Neural cell (in vitro differentiated cells): ENCODE measurements around the gene CNTN4. TPM values are rescaled to one million over a fixed set of nuclear protein-coding genes. Genes with fewer than 3 reads are reported as not detected.

ENCODE experiments used
- H2AFZ ChIP-seq: fragments of 200-600, 300-800 bp; sonication (generic), shearing (Covaris generic); 2 replicates; pipeline ENCODE4 v1.6.0; 2014; ENCODE audit warnings: low read depth, mild to moderate bottlenecking, antibody characterized with exemption, low read length, moderate library complexity
- H3F3A ChIP-seq: fragments of 200-600 bp; shearing (Covaris generic); 2 replicates; pipeline ENCODE4 v1.6.1; 2016; ENCODE audit warnings: mild to moderate bottlenecking, moderate library complexity, mixed read lengths, antibody characterized with exemption, low read length; ENCODE audit not compliant: insufficient read depth, poor library complexity, severe bottlenecking
- H3K27ac ChIP-seq: fragments of 200-600, 300-800 bp; sonication (generic), shearing (Covaris generic); 2 replicates; pipeline ENCODE4 v1.5.1; 2014; ENCODE audit warnings: mild to moderate bottlenecking, low read length, moderate library complexity
- H3K27me3 ChIP-seq: fragments of 300-800, 200-600 bp; sonication (generic), shearing (Covaris generic); 2 replicates; pipeline ENCODE4 v1.6.0; 2014; ENCODE audit warnings: mild to moderate bottlenecking, low read depth, low read length, moderate library complexity; ENCODE audit not compliant: insufficient read depth
- H3K36me3 ChIP-seq: fragments of 300-800, 200-600 bp; sonication (generic), shearing (Covaris generic); 2 replicates; pipeline ENCODE4 v1.5.1; 2014; ENCODE audit warnings: mild to moderate bottlenecking, antibody characterized with exemption, low read length, moderate library complexity; ENCODE audit not compliant: insufficient read depth
- H3K4me2 ChIP-seq: fragments of 300-800, 200-600 bp; sonication (generic), shearing (Covaris generic); 2 replicates; pipeline ENCODE4 v1.6.0; 2014; ENCODE audit warnings: mild to moderate bottlenecking, low read length
- H3K4me3 ChIP-seq: fragments of 300-800, 200-600 bp; sonication (generic), shearing (Covaris generic); 2 replicates; pipeline ENCODE4 v1.5.1; 2014; ENCODE audit warnings: mild to moderate bottlenecking, low read length, moderate library complexity
- H3K79me2 ChIP-seq: fragments of 200-600 bp; shearing (Covaris generic); replicated peaks from 2 replicates; pipeline ENCODE4 v1.6.0; 2014; ENCODE audit warnings: mild to moderate bottlenecking, low read length, moderate library complexity; ENCODE audit not compliant: insufficient read depth
- H3K9ac ChIP-seq: fragments of 300-800, 200-600 bp; sonication (generic), shearing (Covaris generic); 2 replicates; pipeline ENCODE4 v1.6.1; 2016; ENCODE audit warnings: mild to moderate bottlenecking, low read length, mixed read lengths
- H3K9me2 ChIP-seq: fragments of 200-600 bp; shearing (Covaris generic); 2 replicates; pipeline ENCODE4 v1.6.1; 2016; ENCODE audit warnings: mild to moderate bottlenecking, low read length, mixed read lengths; ENCODE audit not compliant: insufficient read depth
- H3K9me3 ChIP-seq: fragments of 200-600, 300-800 bp; sonication (generic), shearing (Covaris generic); 2 replicates; pipeline ENCODE4 v1.6.1; 2016; ENCODE audit warnings: mild to moderate bottlenecking, mixed run types, low read length, moderate library complexity, mixed read lengths
- H4K20me1 ChIP-seq: fragments of 200-600 bp; shearing (Covaris generic); 2 replicates; pipeline ENCODE4 v1.6.1; 2016; ENCODE audit warnings: mild to moderate bottlenecking, mixed run types; ENCODE audit not compliant: insufficient read depth
- EP300 ChIP-seq: fragments of 450-650 bp; conservative IDR thresholded peaks from 2 replicates; pipeline ENCODE4 v1.6.1; 2014; ENCODE audit warnings: antibody characterized with exemption, mild to moderate bottlenecking, moderate library complexity; ENCODE audit not compliant: poor library complexity, severe bottlenecking
- EZH2 ChIP-seq: fragments of 200-600, 300-800 bp; shearing (Covaris generic), sonication (generic); IDR thresholded peaks from 2 replicates; pipeline ENCODE4 v1.6.1; 2014; ENCODE audit warnings: antibody characterized with exemption, low read length, borderline replicate concordance, mild to moderate bottlenecking; ENCODE audit not compliant: insufficient read depth, poor library complexity, severe bottlenecking
- MXI1 ChIP-seq: fragments of 450-650 bp; conservative IDR thresholded peaks from 2 replicates; pipeline ENCODE4 v1.6.1; 2014; ENCODE audit warnings: antibody characterized with exemption, mild to moderate bottlenecking; ENCODE audit not compliant: poor library complexity, severe bottlenecking
- POLR2AphosphoS5 ChIP-seq: IDR thresholded peaks from 2 replicates; pipeline ENCODE4 v1.6.1; 2012
- RAD21 ChIP-seq: fragments of 450-650 bp; conservative IDR thresholded peaks from 2 replicates; pipeline ENCODE4 v1.6.1; 2014; ENCODE audit warnings: antibody characterized with exemption, mild to moderate bottlenecking, moderate library complexity
- REST ChIP-seq: IDR thresholded peaks from 2 replicates; pipeline ENCODE4 v1.6.1; 2012; ENCODE audit warnings: borderline replicate concordance
- SMC3 ChIP-seq: fragments of 450-650 bp; conservative IDR thresholded peaks from 2 replicates; pipeline ENCODE4 v1.6.1; 2014; ENCODE audit warnings: antibody characterized with exemption, mild to moderate bottlenecking, moderate library complexity; ENCODE audit not compliant: poor library complexity
- TAF1 ChIP-seq: IDR thresholded peaks from 2 replicates; pipeline ENCODE4 v1.6.1; 2012; ENCODE audit warnings: low read depth
- polyA plus RNA-seq: library from polyadenylated mRNA; depleted of rRNA; stranded (reverse); fragments of >200 nt; gene quantifications from 2 replicates; pipeline ENCODE4 v1.2.3, GENCODE V29; 2014
- TF ChIP-seq, protein P1 (sequence below): fragments of 450-650 bp; IDR thresholded peaks from 2 replicates; pipeline ENCODE4 v1.5.1; 2014; ENCODE audit warnings: antibody characterized with exemption, mild to moderate bottlenecking, moderate library complexity; ENCODE audit not compliant: poor library complexity, severe bottlenecking

The CNTN4 gene
- polyA plus RNA-seq, 1 donor from 2014 or later: 10.6 TPM

- Histone ChIP-seq H3K27me3 (no peaks in the 10 kb centered on the region), H3K4me2 (no peak overlapping the region), H2AFZ (no peak overlapping the region), H3K27ac (no peak overlapping the region), H4K20me1 (no peaks in the 10 kb centered on the region), H3K9me3 (no peaks in the 10 kb centered on the region), H3K4me3 (no peak overlapping the region), H3K9me2 (no peaks in the 10 kb centered on the region), H3K36me3 (no peaks in the 10 kb centered on the region), H3K79me2 (no peaks in the 10 kb centered on the region), H3F3A (no peaks in the 10 kb centered on the region), H3K9ac (no peak overlapping the region)
- TF ChIP-seq SMC3 (no peak), RAD21 (no peak), POLR2AphosphoS5 (no peak), TAF1 (no peak), MXI1 (no peak), EZH2 (no peak), EP300 (no peak), REST (no peak)
- TF ChIP-seq, protein P1, sequence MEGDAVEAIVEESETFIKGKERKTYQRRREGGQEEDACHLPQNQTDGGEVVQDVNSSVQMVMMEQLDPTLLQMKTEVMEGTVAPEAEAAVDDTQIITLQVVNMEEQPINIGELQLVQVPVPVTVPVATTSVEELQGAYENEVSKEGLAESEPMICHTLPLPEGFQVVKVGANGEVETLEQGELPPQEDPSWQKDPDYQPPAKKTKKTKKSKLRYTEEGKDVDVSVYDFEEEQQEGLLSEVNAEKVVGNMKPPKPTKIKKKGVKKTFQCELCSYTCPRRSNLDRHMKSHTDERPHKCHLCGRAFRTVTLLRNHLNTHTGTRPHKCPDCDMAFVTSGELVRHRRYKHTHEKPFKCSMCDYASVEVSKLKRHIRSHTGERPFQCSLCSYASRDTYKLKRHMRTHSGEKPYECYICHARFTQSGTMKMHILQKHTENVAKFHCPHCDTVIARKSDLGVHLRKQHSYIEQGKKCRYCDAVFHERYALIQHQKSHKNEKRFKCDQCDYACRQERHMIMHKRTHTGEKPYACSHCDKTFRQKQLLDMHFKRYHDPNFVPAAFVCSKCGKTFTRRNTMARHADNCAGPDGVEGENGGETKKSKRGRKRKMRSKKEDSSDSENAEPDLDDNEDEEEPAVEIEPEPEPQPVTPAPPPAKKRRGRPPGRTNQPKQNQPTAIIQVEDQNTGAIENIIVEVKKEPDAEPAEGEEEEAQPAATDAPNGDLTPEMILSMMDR: no peak
Observed at GRCh38 chr3:2976796-2977195, 878.1 kb downstream of the CNTN4 start.

DNA sequence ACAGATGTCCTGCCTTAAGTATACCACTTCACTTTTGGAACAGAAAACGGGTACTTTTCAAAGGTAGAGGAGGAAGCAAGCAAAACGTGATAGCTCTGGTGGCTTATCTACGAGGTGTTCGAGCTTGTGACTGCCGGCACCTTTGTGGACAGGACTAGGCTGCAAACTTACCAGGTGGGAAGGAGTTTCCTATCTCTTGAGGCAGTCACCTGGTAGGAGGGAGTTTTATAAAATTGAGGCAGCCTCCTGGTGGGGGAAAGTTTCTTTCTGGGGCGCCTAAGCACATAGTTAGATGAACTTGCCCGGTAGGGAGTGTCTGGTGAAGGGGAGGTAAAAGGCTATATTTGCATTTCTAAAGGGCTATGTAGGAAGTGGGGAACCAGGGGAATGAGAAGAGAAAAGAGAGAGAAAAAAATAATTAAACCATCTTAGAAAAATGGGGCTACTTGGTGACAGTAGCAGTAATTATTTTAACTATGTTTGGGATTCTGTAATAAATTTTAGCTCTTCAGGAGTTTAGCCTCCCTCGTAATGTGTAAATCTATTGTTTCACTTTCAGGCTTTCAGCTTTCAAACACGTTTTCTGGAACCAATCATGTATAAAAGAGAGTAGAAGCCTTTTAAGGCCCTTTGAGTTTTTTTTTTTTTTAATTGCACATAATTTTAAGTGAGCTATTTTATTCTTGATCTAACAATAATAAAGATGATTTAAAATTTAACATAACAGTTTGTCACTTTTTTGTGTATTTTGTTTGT lies 880.5 kb downstream of the CNTN4 start:
- Histone ChIP-seq H3K4me3 (no peak overlapping the region), H3K9me3 (no peaks in the 10 kb centered on the region), H3K4me2 (no peak overlapping the region), H3K27ac (no peak overlapping the region), H3K9ac (no peak overlapping the region), H3F3A (no peaks in the 10 kb centered on the region), H4K20me1 (no peaks in the 10 kb centered on the region), H3K27me3 (no peaks in the 10 kb centered on the region), H3K9me2 (no peaks in the 10 kb centered on the region), H3K36me3 (no peaks in the 10 kb centered on the region), H2AFZ (no peak overlapping the region), H3K79me2 (no peaks in the 10 kb centered on the region)
- TF ChIP-seq REST: no peak
- no peak for TF ChIP-seq RAD21
- TF ChIP-seq EZH2: no peak
- TF ChIP-seq TAF1: no peak
- TF ChIP-seq POLR2AphosphoS5: no peak
- TF ChIP-seq, protein P1: no peak
- TF ChIP-seq MXI1: no peak
- TF ChIP-seq SMC3: no peak
- TF ChIP-seq EP300: no peak
